OCI-LY1 (cell line): Measurements from ENCODE around the gene STRIP2.
"Not testable (repeated sequence)": the region's sequence is repeated elsewhere in the genome, so short reads cannot be mapped to it uniquely, and the experiment has no call there.

Source experiments
- H2AFZ ChIP-seq: fragments of 200-600 bp; sonication (generic), shearing (Covaris generic); 2 replicates; pipeline ENCODE4 v1.6.0; 2014; ENCODE audit warnings: antibody characterized with exemption, mild to moderate bottlenecking, low read length
- H3F3A ChIP-seq: fragments of 200-600 bp; sonication (generic), shearing (Covaris generic); 2 replicates; pipeline ENCODE4 v1.6.0; 2014; ENCODE audit warnings: mild to moderate bottlenecking, antibody characterized with exemption, low read length, moderate library complexity; ENCODE audit not compliant: insufficient read depth
- H3K27ac ChIP-seq: fragments of 200-600 bp; sonication (generic); 2 replicates; pipeline ENCODE4 v1.5.1; 2014; ENCODE audit warnings: low read length, mixed run types, mild to moderate bottlenecking, low read depth; ENCODE audit not compliant: poor library complexity, severe bottlenecking
- H3K27me3 ChIP-seq: fragments of 200-600 bp; sonication (generic); 2 replicates; pipeline ENCODE4 v1.6.0; 2014; ENCODE audit warnings: antibody characterized with exemption, mild to moderate bottlenecking, low read length, moderate library complexity; ENCODE audit not compliant: insufficient read depth
- H3K36me3 ChIP-seq: fragments of 200-600 bp; sonication (generic); 2 replicates; pipeline ENCODE4 v1.6.1; 2014; ENCODE audit warnings: mild to moderate bottlenecking, antibody characterized with exemption, low read length, moderate library complexity, mixed read lengths; ENCODE audit not compliant: insufficient read depth
- H3K4me1 ChIP-seq: fragments of 200-600 bp; sonication (generic); 2 replicates; pipeline ENCODE4 v1.5.1; 2014; ENCODE audit warnings: mild to moderate bottlenecking, low read length, moderate library complexity; ENCODE audit not compliant: insufficient read depth, severe bottlenecking
- H3K4me2 ChIP-seq: fragments of 200-600 bp; sonication (generic), shearing (Covaris generic); 2 replicates; pipeline ENCODE4 v1.6.1; 2014; ENCODE audit warnings: low read length
- H3K4me3 ChIP-seq: fragments of 200-600 bp; sonication (generic); 2 replicates; pipeline ENCODE4 v1.5.1; 2014; ENCODE audit warnings: low read length, low read depth, mild to moderate bottlenecking, mixed read lengths; ENCODE audit not compliant: poor library complexity, severe bottlenecking
- H3K79me2 ChIP-seq: fragments of 200-600 bp; shearing (Covaris generic); 2 replicates; pipeline ENCODE4 v1.6.1; 2016; ENCODE audit warnings: mixed run types, low read length, mixed read lengths; ENCODE audit not compliant: insufficient read depth
- H3K9ac ChIP-seq: fragments of 200-600 bp; sonication (generic), shearing (Covaris generic); 2 replicates; pipeline ENCODE4 v1.6.1; 2014; ENCODE audit warnings: mild to moderate bottlenecking, low read length, mixed read lengths
- H3K9me2 ChIP-seq: fragments of 200-600 bp; sonication (generic), shearing (Covaris generic); 2 replicates; pipeline ENCODE4 v1.6.1; 2014; ENCODE audit warnings: low read depth, mild to moderate bottlenecking, low read length, mixed read lengths
- H3K9me3 ChIP-seq: fragments of 200-600 bp; shearing (Covaris generic); 2 replicates; pipeline ENCODE4 v1.6.1; 2014; ENCODE audit warnings: low read length, mixed read lengths
- H4K20me1 ChIP-seq: fragments of 200-600 bp; sonication (generic), shearing (Covaris generic); 2 replicates; pipeline ENCODE4 v1.6.0; 2016; ENCODE audit warnings: mild to moderate bottlenecking, low read length; ENCODE audit not compliant: insufficient read depth
- EZH2 ChIP-seq: fragments of 200-600 bp; sonication (generic), shearing (Covaris generic); IDR thresholded peaks from 2 replicates; pipeline ENCODE4 v1.8.0; 2017; ENCODE audit warnings: borderline replicate concordance, mixed run types, mild to moderate bottlenecking, antibody characterized with exemption, low read length, moderate library complexity, mixed read lengths
- TF ChIP-seq, protein P1 (sequence below): fragments of 200-600 bp; sonication (generic), shearing (Covaris generic); IDR thresholded peaks from 2 replicates; pipeline ENCODE4 v1.5.1; 2017; ENCODE audit warnings: mild to moderate bottlenecking, antibody characterized with exemption, low read length, moderate library complexity, mixed read lengths

STRIP2 gene

DNA sequence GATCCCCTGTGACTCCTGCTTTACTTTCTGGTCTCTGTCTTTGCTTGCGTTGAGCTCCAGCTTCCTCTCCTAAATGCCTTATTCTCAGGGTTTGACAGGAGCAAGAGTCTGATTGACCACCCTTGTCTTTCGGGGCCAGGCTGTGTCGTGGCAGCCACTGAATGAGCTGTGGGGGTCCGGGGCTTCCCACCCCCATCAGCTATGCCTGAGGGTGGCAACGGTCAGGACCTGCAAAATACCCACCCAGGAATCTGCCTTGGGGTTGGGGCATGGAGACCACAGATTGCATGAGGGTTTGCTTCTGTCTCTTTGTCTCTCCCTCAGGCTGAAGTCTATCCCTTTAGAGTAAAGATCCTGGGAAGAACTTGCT lies 88.7 kb downstream of the STRIP2 start:
- Histone ChIP-seq H3K9me3 (no peaks in the 10 kb centered on the region), H3K4me1 (no peaks in the 10 kb centered on the region), H3K4me2 (no peak overlapping the region), H3K27ac (no peak overlapping the region), H4K20me1 (no peaks in the 10 kb centered on the region), H3K27me3 (peaks cover 13% of the 10 kb centered on the region), H3K9me2 (no peaks in the 10 kb centered on the region), H2AFZ (no peak overlapping the region), H3F3A (no peaks in the 10 kb centered on the region), H3K79me2 (no peaks in the 10 kb centered on the region), H3K9ac (no peak overlapping the region), H3K4me3 (no peak overlapping the region), H3K36me3 (no peaks in the 10 kb centered on the region)
- no peak for TF ChIP-seq EZH2
- TF ChIP-seq, protein P1, sequence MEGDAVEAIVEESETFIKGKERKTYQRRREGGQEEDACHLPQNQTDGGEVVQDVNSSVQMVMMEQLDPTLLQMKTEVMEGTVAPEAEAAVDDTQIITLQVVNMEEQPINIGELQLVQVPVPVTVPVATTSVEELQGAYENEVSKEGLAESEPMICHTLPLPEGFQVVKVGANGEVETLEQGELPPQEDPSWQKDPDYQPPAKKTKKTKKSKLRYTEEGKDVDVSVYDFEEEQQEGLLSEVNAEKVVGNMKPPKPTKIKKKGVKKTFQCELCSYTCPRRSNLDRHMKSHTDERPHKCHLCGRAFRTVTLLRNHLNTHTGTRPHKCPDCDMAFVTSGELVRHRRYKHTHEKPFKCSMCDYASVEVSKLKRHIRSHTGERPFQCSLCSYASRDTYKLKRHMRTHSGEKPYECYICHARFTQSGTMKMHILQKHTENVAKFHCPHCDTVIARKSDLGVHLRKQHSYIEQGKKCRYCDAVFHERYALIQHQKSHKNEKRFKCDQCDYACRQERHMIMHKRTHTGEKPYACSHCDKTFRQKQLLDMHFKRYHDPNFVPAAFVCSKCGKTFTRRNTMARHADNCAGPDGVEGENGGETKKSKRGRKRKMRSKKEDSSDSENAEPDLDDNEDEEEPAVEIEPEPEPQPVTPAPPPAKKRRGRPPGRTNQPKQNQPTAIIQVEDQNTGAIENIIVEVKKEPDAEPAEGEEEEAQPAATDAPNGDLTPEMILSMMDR: no peak

DNA sequence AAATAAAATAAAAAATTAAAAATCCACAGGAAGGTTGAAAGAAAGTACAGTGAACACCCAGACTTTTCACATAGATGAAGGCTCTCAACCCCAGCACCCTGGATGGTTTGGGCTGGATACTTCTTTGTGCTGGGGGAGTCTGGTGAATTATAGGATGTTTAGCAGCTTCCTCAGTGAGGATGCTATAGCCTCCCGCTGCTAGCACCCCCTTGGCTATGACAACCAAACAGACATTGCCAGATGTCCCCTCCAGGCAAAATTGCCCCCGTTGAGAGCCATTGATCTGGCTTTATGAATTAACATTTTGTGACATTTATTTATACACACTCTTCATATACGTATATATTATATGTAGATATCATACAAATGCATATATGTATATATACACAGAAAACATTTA lies 89.7 kb downstream of the STRIP2 start:
- no peaks in the 10 kb centered on the region for H3K9me2 ChIP-seq
- TF ChIP-seq, protein P1: no peak
- TF ChIP-seq EZH2: no peak

DNA sequence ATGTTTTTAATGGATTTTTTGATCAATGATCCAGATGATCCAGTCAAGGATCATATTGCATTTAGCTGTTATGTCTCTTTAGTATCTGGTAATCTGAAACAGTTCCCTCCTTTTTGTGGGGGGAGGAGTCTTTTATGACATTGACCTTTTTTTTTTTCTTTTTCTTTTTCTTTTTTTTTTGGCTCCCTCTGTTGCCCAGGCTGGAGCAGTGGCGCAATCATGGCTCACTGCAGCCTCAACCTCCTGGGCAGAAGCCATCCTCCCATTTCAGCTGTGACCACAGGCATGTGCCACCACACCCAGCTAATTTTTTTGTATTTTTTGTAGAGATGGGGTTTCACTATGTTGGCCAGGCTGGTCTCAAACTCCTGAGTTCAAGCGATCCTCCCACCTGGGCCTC lies 90.2 kb downstream of the STRIP2 start:
- H3K27me3 ChIP-seq: peaks cover 11% of the 10 kb centered on the region; the same call in 1 of the 2 replicates
- H4K20me1 ChIP-seq, H3K4me2 ChIP-seq, H3F3A ChIP-seq, H3K36me3 ChIP-seq, H3K4me1 ChIP-seq, H3K4me3 ChIP-seq, H3K9me3 ChIP-seq, H3K79me2 ChIP-seq, H3K9ac ChIP-seq, H3K27ac ChIP-seq, H2AFZ ChIP-seq, H3K9me2 ChIP-seq: not testable (repeated sequence)

More for the DNA sequence above, 89.7 kb downstream of the STRIP2 start:
- no peaks in the 10 kb centered on the region for H3K9me3 ChIP-seq
- H3K36me3 ChIP-seq: no peaks in the 10 kb centered on the region
- H3K27ac ChIP-seq: no peak overlapping the region
- H3F3A ChIP-seq: no peaks in the 10 kb centered on the region
- H4K20me1 ChIP-seq: no peaks in the 10 kb centered on the region
- H3K79me2 ChIP-seq: no peaks in the 10 kb centered on the region
- H3K9ac ChIP-seq: no peak overlapping the region
- no peak overlapping the region for H3K4me2 ChIP-seq
- no peak overlapping the region for H3K4me3 ChIP-seq
- peaks cover 11% of the 10 kb centered on the region; the same call in 1 of the 2 replicates for H3K27me3 ChIP-seq
- no peak overlapping the region for H2AFZ ChIP-seq
- H3K4me1 ChIP-seq: no peaks in the 10 kb centered on the region

DNA sequence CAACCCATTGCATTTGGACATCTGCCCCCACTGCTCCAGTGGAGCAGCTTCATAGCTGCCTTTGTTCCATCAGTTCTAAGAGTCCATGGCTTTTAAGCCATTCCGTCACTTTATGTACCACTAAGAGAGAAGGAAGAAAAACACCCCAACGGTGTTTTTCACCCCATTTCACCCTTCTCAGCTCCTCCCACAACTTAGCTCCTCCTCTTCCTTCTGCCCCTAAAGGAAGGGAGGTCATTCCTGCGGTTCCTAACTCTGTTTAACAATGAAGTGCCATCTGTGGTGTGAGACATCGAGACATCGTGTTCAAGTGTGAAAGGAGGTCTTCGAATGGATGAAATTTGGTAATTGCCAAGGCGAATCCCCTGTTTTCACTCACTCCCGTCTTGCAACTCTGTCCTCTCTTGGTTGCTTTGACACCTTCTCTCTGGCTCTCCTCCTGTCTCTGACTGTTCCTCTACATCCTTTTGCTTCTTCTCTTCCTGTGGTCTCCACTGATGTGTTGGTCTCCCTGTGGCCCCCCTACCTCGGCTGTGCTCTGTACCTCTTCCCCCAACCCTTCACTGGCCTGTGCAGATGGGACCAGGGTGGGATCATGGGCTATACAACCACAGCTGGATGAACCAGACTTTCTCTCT lies 91.1 kb downstream of the STRIP2 start:
- peaks cover 11% of the 10 kb centered on the region; the same call in 1 of the 2 replicates for H3K27me3 ChIP-seq
- H3K9me2 ChIP-seq: no peaks in the 10 kb centered on the region
- no peaks in the 10 kb centered on the region for H3F3A ChIP-seq
- H3K27ac ChIP-seq: no peak overlapping the region
- H3K9ac ChIP-seq: no peak overlapping the region
- H3K9me3 ChIP-seq: no peaks in the 10 kb centered on the region
- no peak overlapping the region for H3K4me3 ChIP-seq
- H3K36me3 ChIP-seq: no peaks in the 10 kb centered on the region
- H3K4me2 ChIP-seq: no peak overlapping the region
- TF ChIP-seq EZH2: no peak
- TF ChIP-seq, protein P1: no peak
- H3K79me2 ChIP-seq: no peaks in the 10 kb centered on the region
- H3K4me1 ChIP-seq: no peaks in the 10 kb centered on the region
- H4K20me1 ChIP-seq: no peaks in the 10 kb centered on the region
- H2AFZ ChIP-seq: no peak overlapping the region
